Measurements from ENCODE around the gene EDDM3A.

The EDDM3A gene

GRCh38 chr14:20790464-20791116 is 44.9 kb downstream of the EDDM3A start:
- DNase-seq: no peak

GRCh38 chr14:20791187-20791586 is 45.5 kb downstream of the EDDM3A start:
- DNase-seq: no peak

- DNase-seq: no peak
Measured at GRCh38 chr14:20791597-20791996, 45.9 kb downstream of the EDDM3A start.

GRCh38 chr14:20792556-20792955 is 46.9 kb downstream of the EDDM3A start:
- no peak for DNase-seq

- no peak for DNase-seq
Measured at GRCh38 chr14:20794644-20795369, 49.1 kb downstream of the EDDM3A start.

GRCh38 chr14:20797164-20797563 is 51.5 kb downstream of the EDDM3A start:
- DNase-seq: no peak

All from GDM1 (cell line).